Endothelial cell of umbilical vein (primary cell): ENCODE measurements around the gene PIM2. TPM values are rescaled to one million over a fixed set of nuclear protein-coding genes. Genes with fewer than 3 reads are reported as not detected.

Experiments
- BruUV-seq: library from RNA; stranded (reverse); fragments of 400-500 nt; replicated peaks from 2 replicates; lab custom pipeline; 2021; lab: Mats Ljungman, UMichigan
- CTCF ChIA-PET: fragments of 300-600, 350-600 bp; sonication (Branson Sonifier 250); formaldehyde crosslinking; loops from one replicate; lab custom pipeline; 2021; ENCODE audit warnings: antibody characterized with exemption, inconsistent platforms; lab: Charles Lee
- POLR2A ChIA-PET: fragments of 300-600, 350-600 bp; sonication (Branson Sonifier 250); formaldehyde crosslinking; loops from one replicate; lab custom pipeline; 2021; ENCODE audit warnings: antibody characterized with exemption, inconsistent platforms; lab: Charles Lee
- DNase-seq: peaks from one replicate; pipeline ENCODE4 v3.0.0-alpha.2; 2011; ENCODE audit warnings: low read depth, low spot score
- FAIRE-seq: peaks from 2 replicates; lab custom pipeline; 2011; peaks lifted over from hg19 to GRCh38; lab: Jason Lieb, UNC
- H2AFZ ChIP-seq: 2 replicates; pipeline ENCODE4 v1.6.0; 2012; ENCODE audit warnings: low read depth, low read length, control low read depth, inconsistent platforms
- H3K27ac ChIP-seq: 2 replicates; pipeline ENCODE4 v1.5.1; 2011; ENCODE audit warnings: low read depth, mild to moderate bottlenecking, control low read depth, low read length, moderate library complexity; ENCODE audit not compliant: insufficient read depth
- H3K27me3 ChIP-seq, 2 experiments: 2 replicates each; pipeline versions ENCODE4 v1.6.0 to v1.6.1; 2011; ENCODE audit warnings: low read length in 2 of 2, mixed read lengths in 1 of 2; ENCODE audit not compliant: control insufficient read depth in 2 of 2, insufficient read depth in 2 of 2
- H3K36me3 ChIP-seq, 2 experiments: 2 replicates in 1 of 2; 3 replicates in 1 of 2; pipeline ENCODE4 v1.5.1; 2011; ENCODE audit warnings: low read length in 2 of 2, mild to moderate bottlenecking in 1 of 2, moderate library complexity in 1 of 2; ENCODE audit not compliant: control insufficient read depth in 2 of 2, insufficient read depth in 2 of 2; ENCODE audit errors: extremely low read depth in 1 of 2
- H3K4me1 ChIP-seq: 3 replicates; pipeline ENCODE4 v1.5.1; 2011; ENCODE audit warnings: mild to moderate bottlenecking, low read length; ENCODE audit not compliant: control insufficient read depth, insufficient read depth; ENCODE audit errors: extremely low read depth
- H3K4me2 ChIP-seq: 2 replicates; pipeline ENCODE4 v1.6.1; 2011; ENCODE audit warnings: low read length, control low read depth, mixed read lengths; ENCODE audit not compliant: insufficient read depth
- H3K4me3 ChIP-seq, 3 experiments: fragments of 200-600 bp in 1 of 3; sonication (generic), shearing (Covaris generic) in 1 of 3; replicated peaks in 1 of 3; 2 replicates each; pipeline ENCODE4 v1.5.1; 2011 to 2016; ENCODE audit warnings: control low read depth in 3 of 3, low read length in 3 of 3, mild to moderate bottlenecking in 2 of 3, inconsistent platforms in 1 of 3, low read depth in 1 of 3, moderate library complexity in 1 of 3; ENCODE audit not compliant: insufficient read depth in 1 of 3
- H3K79me2 ChIP-seq: 2 replicates; pipeline ENCODE4 v1.6.0; 2012; ENCODE audit warnings: low read length, inconsistent platforms; ENCODE audit not compliant: control insufficient read depth, insufficient read depth
- H3K9ac ChIP-seq: replicated peaks from 2 replicates; pipeline ENCODE3; 2011; ENCODE audit warnings: low read length, control low read depth; ENCODE audit not compliant: insufficient read depth; ENCODE audit errors: extremely low read depth
- H3K9me1 ChIP-seq: replicated peaks from 3 replicates; pipeline ENCODE4 v1.6.0; 2011; ENCODE audit warnings: mild to moderate bottlenecking, low read length; ENCODE audit not compliant: control insufficient read depth, insufficient read depth; ENCODE audit errors: extremely low read depth
- H3K9me3 ChIP-seq: replicated peaks from 2 replicates; pipeline ENCODE4 v1.5.1; 2012; ENCODE audit warnings: low read length, inconsistent platforms; ENCODE audit not compliant: control insufficient read depth, insufficient read depth
- H4K20me1 ChIP-seq: replicated peaks from 2 replicates; pipeline ENCODE3; 2011; ENCODE audit warnings: mild to moderate bottlenecking, low read length; ENCODE audit not compliant: control insufficient read depth, insufficient read depth; ENCODE audit errors: extremely low read depth
- CTCF ChIP-seq, 2 donors: IDR thresholded peaks; 1 replicate in 1 of 2; 2 replicates in 1 of 2; pipeline ENCODE4 v1.5.1; 2011; ENCODE audit warnings: low read length in 2 of 2, mild to moderate bottlenecking in 2 of 2, moderate library complexity in 2 of 2, control low read depth in 1 of 2, inconsistent platforms in 1 of 2, low read depth in 1 of 2; ENCODE audit not compliant: insufficient read depth in 1 of 2; ENCODE audit errors: extremely low read depth in 1 of 2
- EZH2 ChIP-seq: IDR thresholded peaks from 2 replicates; pipeline ENCODE4 v1.6.1; 2012; ENCODE audit warnings: borderline replicate concordance, low read depth, mild to moderate bottlenecking, moderate library complexity, low read length, inconsistent platforms; ENCODE audit not compliant: severe bottlenecking
- FOS ChIP-seq: IDR thresholded peaks from 2 replicates; pipeline ENCODE4 v1.6.1; 2011; ENCODE audit warnings: mild to moderate bottlenecking, low read length, moderate library complexity, borderline replicate concordance; ENCODE audit not compliant: insufficient read depth
- GATA2 ChIP-seq: IDR thresholded peaks from 2 replicates; pipeline ENCODE4 v1.7.0; 2011; ENCODE audit warnings: low read depth, mild to moderate bottlenecking, moderate library complexity, mixed read lengths, low read length; ENCODE audit not compliant: insufficient read length, insufficient read depth
- JUN ChIP-seq: IDR thresholded peaks from 2 replicates; pipeline ENCODE4 v1.6.1; 2011; ENCODE audit warnings: borderline replicate concordance, low read depth; ENCODE audit not compliant: insufficient read length, insufficient read depth
- MAX ChIP-seq: IDR thresholded peaks from 2 replicates; pipeline ENCODE4 v1.6.1; 2011; ENCODE audit not compliant: insufficient read depth, insufficient read length
- MYC ChIP-seq: IDR thresholded peaks from one replicate; pipeline ENCODE4 v1.6.1; 2011; ENCODE audit warnings: mild to moderate bottlenecking, low read depth, low read length
- POLR2A ChIP-seq: IDR thresholded peaks from 2 replicates; pipeline ENCODE4 v1.6.1; 2012; ENCODE audit warnings: low read depth, mild to moderate bottlenecking, control low read depth, low read length
- POLR2AphosphoS5 ChIP-seq: IDR thresholded peaks from 2 replicates; pipeline ENCODE4 v1.6.1; 2012; ENCODE audit warnings: low read depth, mild to moderate bottlenecking, control low read depth, low read length, moderate library complexity; ENCODE audit not compliant: insufficient read depth
- dilution Hi-C: fragments of 300-500 bp; cut with MboI; formaldehyde crosslinking; loops from one replicate; pipeline ENCODE4 v1.15.0; 2019; ENCODE audit warnings: low sequenced_read_pairs; ENCODE audit not compliant: extremely low pct_ligation_motif_present
- intact Hi-C: fragments of 100-400 bp; cut with micrococcal nuclease; formaldehyde crosslinking; loops from one replicate; pipeline ENCODE4 v1.10.0; 2022
- polyA plus RNA-seq, 4 experiments: library from polyadenylated mRNA; depleted of rRNA in 3 of 4; stranded (reverse) in 3 of 4; unstranded in 1 of 4; fragments of >200 nt; gene quantifications; 2 replicates each; pipeline versions ENCODE4 v1.2.1 to v1.2.3, GENCODE V29; 2011 to 2012; ENCODE audit warnings: missing spikeins in 1 of 4
- total RNA-seq: library from RNA; stranded (reverse); gene quantifications from 2 replicates; pipeline ENCODE4 v1.2.3, GENCODE V29; 2021

PIM2 gene
- total and polyA plus RNA-seq, 2 donors (not counting 3 experiments of a cell fraction or from before 2014, with no cell fraction given), result 7.4 to 7.5 TPM

- ChIA-PET POLR2A (no interaction called here), CTCF (no interaction called here)
- Histone ChIP-seq H3K27ac (no peak overlapping the region), H4K20me1 (no peaks in the 10 kb centered on the region), H3K9me3 (no peaks in the 10 kb centered on the region), H3K4me3 (no peak overlapping the region), H3K27me3 (no peaks in the 10 kb centered on the region), H3K36me3 (peaks cover 0 to 16% of the 10 kb centered on the region in 2 experiments), H3K9ac (no peak overlapping the region), H2AFZ (no peak overlapping the region), H3K9me1 (no peaks in the 10 kb centered on the region), H3K79me2 (peaks cover 39% of the 10 kb centered on the region), H3K4me1 (no peaks in the 10 kb centered on the region), H3K4me2 (no peak overlapping the region)
- dilution Hi-C loops (no loop called here), intact Hi-C loops (no loop called here)
- TF ChIP-seq CTCF (IDR thresholded peaks at IDR 0.05; ENCODE audit: extremely low read depth in 1 of 2, insufficient read depth in 1 of 2, low read depth in 1 of 2, low read length in 2 of 2) (no peak), MYC (no peak), FOS (no peak), POLR2AphosphoS5 (no peak), JUN (no peak), MAX (no peak), POLR2A (no peak), GATA2 (no peak), EZH2 (no peak)
- DNase-seq (no peak), FAIRE-seq (no peak)
- no TSS peak for BruUV-seq
These were observed 21.7 kb upstream of the PIM2 start for GRCh38 chrX:48940404-48940955.
